Fibroblast of pulmonary artery (primary cell): Measurements from ENCODE around the gene CDKL1.
A peak's percentile ranks its signal among the peaks of the same experiment; 100 is the strongest.

Experiments
- DNase-seq: peaks from one replicate; pipeline ENCODE4 v3.0.0-alpha.2; 2010; ENCODE audit warnings: low read depth
- H3K4me3 ChIP-seq: replicated peaks from 2 replicates; pipeline ENCODE4 v1.5.1; 2011; ENCODE audit warnings: low read depth, mild to moderate bottlenecking, control low read depth, low read length, moderate library complexity
- TF ChIP-seq, protein P1 (sequence below): IDR thresholded peaks from 2 replicates; pipeline ENCODE4 v1.5.1; 2011; ENCODE audit warnings: mild to moderate bottlenecking, control low read depth, low read length, inconsistent platforms; ENCODE audit errors: missing control alignments

Gene CDKL1

DNA sequence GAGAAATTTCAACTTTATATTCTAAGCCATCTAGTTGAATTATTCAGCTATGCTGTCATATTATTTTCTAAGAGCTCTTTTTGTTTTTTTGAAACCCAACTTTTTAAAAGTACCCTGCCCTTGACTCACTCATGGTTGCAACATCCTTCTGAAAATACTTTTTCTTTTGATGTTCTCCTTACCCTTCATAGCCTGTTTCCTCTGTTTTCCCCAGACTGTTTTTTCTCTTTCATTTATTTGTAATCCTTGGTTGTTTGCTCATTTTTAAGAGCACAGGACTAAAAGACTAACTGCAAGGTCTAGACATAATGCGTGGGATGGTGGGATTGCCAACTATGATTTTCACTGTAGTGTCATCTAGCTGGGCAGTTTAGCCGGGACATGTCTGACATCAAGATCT is 21.2 kb upstream of the CDKL1 start:
- H3K4me3 ChIP-seq: no peak overlapping the region
- DNase-seq: peak; percentile 76
- TF ChIP-seq, protein P1, sequence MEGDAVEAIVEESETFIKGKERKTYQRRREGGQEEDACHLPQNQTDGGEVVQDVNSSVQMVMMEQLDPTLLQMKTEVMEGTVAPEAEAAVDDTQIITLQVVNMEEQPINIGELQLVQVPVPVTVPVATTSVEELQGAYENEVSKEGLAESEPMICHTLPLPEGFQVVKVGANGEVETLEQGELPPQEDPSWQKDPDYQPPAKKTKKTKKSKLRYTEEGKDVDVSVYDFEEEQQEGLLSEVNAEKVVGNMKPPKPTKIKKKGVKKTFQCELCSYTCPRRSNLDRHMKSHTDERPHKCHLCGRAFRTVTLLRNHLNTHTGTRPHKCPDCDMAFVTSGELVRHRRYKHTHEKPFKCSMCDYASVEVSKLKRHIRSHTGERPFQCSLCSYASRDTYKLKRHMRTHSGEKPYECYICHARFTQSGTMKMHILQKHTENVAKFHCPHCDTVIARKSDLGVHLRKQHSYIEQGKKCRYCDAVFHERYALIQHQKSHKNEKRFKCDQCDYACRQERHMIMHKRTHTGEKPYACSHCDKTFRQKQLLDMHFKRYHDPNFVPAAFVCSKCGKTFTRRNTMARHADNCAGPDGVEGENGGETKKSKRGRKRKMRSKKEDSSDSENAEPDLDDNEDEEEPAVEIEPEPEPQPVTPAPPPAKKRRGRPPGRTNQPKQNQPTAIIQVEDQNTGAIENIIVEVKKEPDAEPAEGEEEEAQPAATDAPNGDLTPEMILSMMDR: no peak

DNA sequence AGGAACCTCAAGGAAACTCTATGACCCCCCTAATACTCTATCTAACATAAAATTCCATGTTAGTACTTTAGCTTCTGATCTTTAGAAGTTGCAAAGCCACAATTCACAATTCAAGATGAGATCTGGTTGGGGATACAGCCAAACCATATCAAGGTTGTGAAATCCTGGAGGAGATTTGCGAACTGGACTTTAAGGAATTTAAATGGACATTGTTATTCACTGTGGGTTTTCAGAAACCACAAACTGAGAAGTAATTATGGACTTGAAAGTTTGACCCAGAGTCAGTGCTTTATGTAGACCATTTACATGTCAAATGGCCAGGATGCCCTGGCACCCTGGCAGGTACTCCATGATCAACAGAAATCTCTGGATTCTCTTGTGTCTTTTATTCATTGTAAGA is 14.2 kb upstream of the CDKL1 start:
- no peak overlapping the region for H3K4me3 ChIP-seq
- TF ChIP-seq, protein P1: no peak
- DNase-seq: peak; percentile 71

DNA sequence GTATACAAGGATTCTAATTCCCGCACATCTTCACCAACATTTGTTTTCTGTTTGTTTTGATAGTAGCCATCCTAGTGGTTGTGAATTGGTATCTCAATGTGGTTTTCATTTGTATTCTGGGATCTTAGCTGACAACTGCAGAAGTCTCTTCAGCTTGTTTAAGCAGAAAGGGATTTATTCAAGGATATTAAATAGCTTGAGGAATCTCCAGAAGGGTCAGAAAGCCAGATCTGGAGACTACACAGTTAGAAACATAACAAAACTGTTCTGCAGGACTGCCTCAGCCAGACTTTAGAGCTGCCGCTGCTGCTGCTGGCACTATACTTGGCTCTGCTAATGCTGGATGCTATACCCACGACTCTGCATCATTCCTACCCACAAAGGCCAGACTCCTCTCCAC is 13.4 kb upstream of the CDKL1 start:
- TF ChIP-seq, protein P1: no peak

DNA sequence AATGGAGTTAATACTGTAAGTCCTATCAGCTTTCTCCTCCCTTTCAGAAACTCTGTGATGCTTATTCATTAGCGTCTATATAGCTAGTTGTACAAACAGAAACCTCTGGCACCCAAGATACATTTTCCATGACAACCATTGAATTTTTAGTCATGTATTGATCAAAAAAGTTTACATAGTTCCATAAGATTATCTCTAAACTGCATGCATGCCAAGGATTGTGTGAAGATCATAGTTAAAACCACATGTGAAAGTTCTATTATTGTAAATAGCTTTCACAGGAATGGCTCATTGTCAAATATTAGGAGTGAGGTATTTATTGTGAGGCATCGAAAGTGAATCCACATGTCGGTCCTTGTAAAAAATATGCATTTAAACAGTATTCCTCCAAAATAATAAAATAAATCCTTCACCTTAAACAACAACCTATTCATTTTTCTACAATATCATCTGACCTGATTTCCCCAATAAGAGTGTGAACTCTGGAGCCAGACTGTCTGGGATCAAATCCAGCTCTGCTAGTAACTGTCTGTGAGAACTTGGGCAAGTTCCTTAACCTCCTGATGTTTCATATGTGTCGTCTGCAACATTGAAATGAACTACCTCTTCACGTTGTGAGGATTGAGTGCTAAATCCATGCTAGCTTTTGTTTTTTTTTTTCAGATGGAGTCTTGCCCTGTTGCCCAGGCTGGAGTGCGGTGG is 10.6 kb upstream of the CDKL1 start:
- no peak overlapping the region for H3K4me3 ChIP-seq
- peak; percentile 26 for DNase-seq
- TF ChIP-seq, protein P1: no peak

More for the DNA sequence above, 13.4 kb upstream of the CDKL1 start:
- H3K4me3 ChIP-seq: no peak overlapping the region
- DNase-seq: no peak

DNA sequence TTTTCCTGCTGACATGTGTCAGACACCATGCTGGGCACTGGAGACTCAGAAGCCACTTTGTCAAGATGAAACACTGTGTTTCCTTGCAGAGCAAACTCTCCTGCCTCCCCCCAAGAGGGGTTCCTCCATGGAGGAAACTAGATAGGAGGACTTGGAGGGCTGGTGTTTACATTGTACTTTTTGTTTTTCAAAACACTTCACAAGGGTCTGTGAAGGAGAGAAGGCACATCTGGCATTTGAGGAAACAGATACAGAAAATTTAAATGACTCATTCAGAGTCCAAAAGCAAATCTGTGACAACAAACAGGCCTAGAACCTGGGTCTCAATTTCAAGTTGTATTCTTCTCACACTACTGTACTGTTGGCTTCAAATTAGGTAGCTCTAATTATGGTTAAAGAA is 6.7 kb upstream of the CDKL1 start:
- no peak overlapping the region for H3K4me3 ChIP-seq
- TF ChIP-seq, protein P1: no peak
- DNase-seq: peak; percentile 48

DNA sequence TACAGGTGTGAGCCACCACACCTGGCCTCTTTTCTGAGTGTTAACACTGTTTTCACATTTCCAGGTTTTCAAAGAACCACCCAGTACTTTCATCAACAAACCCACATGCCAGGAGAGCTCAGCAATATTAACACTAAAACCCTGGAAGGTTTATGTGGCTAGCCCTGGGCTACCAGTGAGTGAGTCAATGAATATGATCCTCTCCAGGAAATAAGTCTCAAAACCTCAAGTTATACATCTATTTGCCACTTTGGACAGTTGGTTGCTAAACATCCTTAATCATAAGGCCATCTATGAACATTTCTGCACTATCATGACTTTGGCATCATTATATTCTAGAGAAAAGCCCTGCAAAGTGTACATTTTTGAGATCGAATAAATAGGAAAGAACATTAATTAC is 6.3 kb upstream of the CDKL1 start:
- TF ChIP-seq, protein P1: no peak
- DNase-seq: no peak
- H3K4me3 ChIP-seq: no peak overlapping the region

DNA sequence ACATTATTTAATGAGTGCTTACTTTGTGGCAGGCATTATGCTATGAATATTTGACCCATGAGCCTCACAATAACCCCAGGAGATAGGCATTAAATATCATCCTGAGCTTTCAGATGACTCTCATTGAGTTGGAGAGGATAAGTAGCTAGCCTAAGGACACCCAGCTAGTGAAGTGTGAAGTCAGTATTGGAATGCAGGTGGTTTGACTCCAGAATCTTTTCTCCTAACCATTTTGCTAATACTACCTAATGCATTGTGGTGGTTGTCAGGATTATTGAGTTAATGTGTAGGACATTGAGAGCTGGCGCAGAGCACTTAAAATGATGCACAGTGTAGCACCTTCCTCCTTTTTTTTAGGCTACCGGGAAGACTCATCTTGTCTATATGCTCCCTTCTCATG is 3.8 kb upstream of the CDKL1 start:
- no peak for DNase-seq
- no peak overlapping the region for H3K4me3 ChIP-seq
- TF ChIP-seq, protein P1: no peak
